GM18870 (cell line): ENCODE measurements around the gene TNRC6B.
"Not testable (repeated sequence)": the region's sequence is repeated elsewhere in the genome, so short reads cannot be mapped to it uniquely, and the experiment has no call there.

Source experiments
- ATAC-seq: cut with Tn5 transposase; IDR thresholded peaks from one replicate; pipeline ENCODE4 v1.9.1; 2021; ENCODE audit warnings: moderate library complexity; ENCODE audit not compliant: unreplicated experiment

Gene TNRC6B

DNA sequence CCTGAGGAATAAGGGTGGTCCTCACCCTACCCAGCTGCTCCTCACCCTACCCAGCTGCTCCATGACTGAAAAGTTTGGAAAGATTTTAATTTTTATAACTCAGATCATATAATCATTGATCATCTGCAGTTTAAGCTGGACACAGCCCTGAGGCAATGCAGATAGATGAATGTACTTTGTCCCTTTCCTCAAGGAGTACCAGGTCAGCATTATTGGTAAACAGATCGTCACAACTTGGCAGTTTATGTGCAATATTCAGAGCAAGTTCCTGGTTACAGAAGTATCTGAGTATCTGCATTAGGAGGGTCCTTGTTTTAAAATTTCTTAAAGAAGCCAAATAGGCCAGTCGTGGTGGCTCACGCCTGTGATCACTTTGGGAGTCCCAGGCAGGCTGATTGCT is 3.6 kb downstream of the TNRC6B start:
- no peak for ATAC-seq

DNA sequence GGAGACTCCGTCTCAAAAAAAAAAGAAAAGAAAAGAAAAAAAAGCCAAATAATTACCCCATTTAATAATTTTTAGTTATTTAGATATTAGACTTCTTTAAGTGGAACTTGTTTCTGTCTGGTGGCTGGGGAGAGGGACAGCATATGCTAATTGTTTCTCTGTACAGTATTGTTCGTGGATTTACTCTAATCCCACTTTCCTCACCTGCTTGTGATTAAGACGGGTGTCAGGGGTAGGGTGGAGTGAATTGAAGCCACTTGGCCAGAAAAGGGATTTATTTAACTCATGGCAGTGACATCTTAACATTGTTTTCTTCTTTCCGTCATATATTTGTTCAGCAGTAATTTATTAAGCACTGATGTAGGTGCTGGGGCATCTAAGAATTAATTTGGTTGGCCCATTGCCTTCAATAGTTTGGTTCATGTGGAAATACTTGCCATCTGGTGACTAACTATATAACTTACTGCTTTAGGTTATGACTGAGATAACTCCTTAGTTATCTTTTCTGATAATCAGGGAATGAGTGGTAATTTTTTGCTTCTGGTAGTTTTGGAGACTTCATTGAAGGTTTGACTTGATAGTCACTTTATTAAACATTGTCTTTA is 4.6 kb downstream of the TNRC6B start:
- ATAC-seq = no peak

GRCh38 chr22:40183029-40183581 is 5.4 kb downstream of the TNRC6B start:
- no peak for ATAC-seq

- ATAC-seq = not testable (repeated sequence)
These were observed 5.9 kb downstream of the TNRC6B start for GRCh38 chr22:40183603-40184002.

DNA sequence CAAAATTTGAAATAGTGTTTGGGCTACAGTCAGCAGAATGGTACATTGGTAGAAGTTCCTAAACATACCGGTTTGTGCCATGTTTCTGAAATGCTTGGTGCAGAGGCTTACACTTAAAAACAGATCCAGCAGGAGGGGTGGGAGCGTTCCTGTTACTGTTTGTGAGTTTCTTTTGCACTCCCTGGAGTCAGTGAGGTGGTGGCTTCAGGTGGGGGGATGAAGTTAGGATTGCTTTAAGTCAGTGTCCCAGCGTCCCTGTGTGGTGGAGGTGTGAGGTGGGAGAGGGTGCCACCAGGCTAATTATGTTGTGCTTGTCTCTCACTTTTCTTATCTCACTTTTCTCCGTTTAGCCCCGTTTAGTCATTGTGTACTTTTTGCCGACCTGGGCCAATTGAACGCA is 9.7 kb downstream of the TNRC6B start:
- ATAC-seq = no peak

DNA sequence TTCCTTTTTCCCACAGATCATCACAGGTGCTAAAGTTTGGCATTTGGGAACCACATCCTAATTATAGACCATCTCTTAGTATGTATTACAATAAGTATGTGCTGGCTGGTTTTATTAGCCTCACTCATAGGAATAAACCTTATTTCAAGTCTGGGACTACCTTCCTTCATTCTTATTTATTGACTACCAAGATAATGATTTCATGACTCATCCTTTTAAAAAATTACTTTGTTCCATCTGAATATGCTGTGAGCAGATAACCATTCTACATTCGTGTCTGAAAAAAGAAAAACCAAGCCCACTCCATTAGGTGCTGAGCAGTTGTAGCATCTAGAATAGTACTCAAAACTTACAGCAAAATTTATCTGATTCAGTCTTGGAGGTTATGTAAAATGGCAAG is 12.3 kb downstream of the TNRC6B start:
- ATAC-seq = no peak

DNA sequence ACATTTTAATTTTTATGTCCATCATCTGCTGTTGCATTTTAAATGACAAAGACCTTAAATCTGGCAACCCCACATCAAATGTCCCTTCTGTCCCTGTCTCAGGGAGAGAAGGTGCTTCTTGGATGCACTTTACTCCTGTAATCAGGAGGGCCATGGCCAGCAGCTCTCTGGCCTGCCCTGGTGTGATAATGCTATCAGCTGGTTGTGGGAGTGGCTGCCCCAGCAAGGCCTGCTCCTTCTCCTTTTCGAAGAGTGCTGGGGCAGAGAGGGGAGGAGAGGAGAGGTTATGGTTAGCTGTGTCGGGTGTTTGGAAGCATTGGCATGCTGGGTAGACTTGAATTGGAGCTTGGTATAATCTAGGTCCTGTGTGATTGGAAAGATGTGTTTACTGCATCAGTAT is 12.8 kb downstream of the TNRC6B start:
- ATAC-seq = no peak

DNA sequence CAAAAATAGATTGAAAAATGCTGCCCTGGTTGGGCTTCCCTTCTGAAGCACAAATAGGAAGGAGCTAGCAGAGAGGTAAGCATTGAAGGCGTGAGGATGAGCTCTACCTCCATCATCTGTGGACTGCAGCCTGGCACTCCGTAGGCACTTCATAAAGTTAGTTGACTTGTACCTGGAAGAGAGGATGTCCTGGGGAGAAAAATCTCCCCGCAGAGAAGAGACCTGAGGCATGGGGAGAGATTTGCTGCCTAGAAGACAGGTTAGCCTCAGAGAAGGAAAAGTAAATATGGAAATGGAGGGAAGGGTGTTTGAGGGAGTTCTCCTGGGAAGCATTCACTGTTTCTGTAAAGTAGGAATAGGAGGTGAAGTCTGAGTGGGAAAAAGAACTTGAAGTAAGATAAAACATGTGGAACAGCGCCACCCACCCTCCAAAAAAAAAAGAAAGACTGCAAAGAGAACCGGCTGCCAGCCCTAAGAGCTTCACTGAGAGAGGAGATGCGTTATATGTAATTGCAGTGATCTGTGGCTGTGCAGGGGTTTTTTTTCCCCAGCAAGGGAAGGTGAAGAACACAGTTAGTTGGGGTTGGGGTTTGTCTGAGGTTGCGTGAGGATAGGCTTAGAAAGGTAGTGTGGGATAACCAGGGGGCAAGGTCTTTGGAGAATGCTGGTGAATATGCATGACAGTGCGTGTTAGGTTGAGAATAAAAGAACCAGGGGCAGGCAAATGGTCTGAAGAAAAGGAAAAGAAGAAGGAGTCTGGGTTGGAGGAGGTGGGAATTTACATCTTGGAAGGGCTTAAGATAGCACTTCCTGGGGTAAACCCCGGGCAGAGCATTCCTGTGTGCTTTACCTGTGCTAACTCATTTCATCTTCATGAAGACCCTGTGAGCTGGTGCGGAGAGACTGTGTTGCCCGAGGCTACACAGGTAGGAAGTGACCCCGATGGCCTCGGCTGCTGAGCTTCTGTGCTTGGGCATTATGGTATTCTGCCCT is 16.0 kb downstream of the TNRC6B start:
- ATAC-seq = no peak

DNA sequence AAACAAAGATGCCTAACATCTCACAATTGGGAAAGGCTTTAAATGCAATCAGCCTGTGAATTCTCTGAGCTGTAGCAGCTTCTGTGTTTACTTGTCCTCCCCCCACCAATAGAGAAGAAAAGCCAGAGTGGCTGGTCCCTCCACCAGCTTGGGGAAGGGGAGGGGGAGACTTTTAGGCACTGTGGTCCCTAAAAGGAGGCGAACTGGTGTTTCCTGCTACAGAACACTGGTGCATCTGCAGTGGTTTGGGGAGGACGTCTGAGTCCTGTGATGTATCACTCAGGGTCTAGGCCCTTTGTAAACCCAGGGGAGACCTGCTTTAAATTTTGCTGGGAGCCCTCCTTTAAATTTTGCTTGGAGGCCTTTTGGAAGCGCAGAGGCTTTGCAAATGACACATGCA is 16.9 kb downstream of the TNRC6B start:
- ATAC-seq = no peak

GRCh38 chr22:40196628-40197360 is 19.1 kb downstream of the TNRC6B start:
- ATAC-seq = no peak

DNA sequence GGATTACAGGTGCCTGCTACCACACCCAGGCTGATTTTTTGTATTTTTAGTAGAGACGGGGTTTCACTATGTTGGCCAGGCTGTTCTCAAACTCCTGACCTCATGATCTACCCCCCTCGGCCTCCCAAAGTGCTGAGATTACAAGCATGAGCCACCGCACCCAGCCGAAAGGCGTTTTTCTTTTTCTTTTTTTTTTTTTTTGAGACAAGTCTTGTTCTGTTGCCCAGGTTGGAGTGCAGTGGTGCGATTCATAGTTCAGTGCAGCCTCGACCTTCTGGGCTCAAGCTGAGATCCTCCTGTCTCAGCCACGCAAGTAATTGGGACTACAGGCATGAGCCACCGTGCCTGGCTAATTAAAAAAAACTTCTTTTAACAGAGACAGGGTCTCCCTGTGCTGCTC is 19.7 kb downstream of the TNRC6B start:
- ATAC-seq = not testable (repeated sequence)

GRCh38 chr22:40198733-40199132 is 21.0 kb downstream of the TNRC6B start:
- no peak for ATAC-seq

DNA sequence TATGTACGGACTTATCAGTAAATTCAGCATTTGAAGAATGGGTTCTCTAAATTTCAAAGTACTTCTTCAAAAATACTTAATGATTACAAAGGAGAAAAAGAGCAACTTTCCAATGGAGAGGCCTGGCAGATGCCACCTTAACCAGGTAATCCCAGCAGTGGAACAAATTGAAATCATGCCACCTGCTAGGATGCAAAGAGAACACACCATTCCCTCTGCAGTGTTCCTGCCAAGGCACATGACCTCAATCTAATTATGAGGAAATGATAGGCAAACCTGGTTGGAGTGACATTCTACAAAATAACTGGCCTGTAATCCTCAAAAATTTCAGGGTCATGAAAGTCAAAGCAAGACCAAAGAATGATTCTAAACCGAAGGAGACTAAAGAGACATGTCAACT is 21.5 kb downstream of the TNRC6B start:
- ATAC-seq = no peak

DNA sequence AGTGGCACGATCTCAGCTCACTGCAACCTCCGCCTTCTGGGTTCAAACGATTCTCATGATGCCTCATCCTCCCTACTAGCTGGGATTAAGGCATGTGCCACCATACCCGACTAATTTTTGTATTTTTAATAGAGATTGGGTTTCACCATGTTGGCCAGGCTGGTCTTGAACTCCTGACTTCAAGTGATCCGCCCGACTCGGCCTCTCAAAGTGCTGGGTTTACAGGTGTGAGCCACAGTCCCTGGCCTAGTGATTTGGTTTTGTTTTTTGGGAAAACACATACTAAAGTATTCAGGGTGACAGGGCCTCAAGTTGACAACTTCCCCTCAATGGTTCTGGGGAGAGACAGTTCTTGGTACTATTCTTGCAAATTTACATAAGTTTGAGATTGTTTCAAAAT is 22.1 kb downstream of the TNRC6B start:
- no peak for ATAC-seq

DNA sequence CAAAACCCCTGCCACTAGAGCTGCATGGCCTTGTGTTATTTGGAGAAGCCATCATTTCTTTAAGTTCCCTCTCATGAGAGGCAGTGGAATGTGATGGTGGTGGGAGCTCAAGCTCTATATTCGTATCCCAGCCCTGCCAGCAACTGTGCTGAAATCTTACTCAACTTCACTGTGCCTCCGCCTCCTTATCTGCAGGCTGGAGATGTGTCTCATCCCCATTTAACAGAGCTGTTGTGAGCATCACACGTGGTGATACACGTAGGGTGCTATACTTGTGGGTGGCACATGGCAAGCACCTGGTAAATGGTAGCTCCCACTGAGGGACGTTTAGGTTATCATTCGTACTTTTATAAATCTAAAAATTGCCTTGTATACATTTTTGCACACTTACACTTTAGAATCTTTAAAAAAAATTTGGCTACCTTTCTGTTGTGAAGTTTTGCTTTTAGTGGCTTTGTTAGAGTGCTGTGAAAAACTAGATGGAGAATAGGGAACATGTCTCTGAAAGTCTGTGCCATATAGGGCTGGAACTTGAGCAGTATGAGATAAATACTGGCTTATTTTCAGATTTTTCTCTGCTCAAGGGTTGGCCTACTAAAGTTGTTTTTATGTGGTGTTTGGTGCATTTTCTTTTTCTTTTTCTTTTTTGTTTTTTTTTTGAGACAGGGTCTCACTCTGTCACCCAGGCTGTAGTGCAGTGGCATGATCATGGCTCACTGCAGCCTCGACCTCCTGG is 23.2 kb downstream of the TNRC6B start:
- ATAC-seq = no peak

DNA sequence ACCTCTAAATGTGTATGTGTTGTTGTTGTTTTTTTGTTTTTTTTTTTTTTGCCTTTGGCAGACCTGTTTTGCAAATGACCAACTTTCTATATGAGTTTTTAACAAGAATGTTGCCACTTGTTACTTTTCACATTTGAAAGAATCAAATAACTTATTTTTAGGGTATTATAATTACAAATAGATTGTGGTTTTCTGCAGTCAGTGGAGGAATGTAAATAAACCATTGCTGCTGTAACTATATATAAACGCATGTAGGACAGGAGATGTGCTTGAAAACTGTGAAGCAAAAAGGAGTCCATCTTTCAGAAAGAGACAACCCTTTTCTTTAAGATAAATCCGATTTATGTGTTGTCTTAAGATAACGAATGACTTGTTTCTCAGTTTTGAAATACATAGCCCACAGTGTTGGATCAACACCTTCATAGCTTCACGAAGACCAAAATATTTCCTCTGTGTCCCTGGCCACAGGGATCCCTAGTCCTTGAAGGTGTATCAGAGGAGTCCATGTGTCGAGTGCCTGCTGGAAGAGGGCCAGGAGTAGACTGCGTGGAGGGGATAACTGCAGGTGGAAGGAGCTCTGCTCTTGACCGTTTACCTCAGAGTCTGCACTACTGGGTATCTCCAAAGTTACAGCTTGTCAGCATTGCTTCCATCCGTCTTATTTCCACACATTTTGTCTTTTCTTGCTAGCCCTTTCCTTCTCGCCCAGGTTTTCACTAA is 24.7 kb downstream of the TNRC6B start:
- ATAC-seq = no peak

GRCh38 chr22:40203572-40203971 is 25.8 kb downstream of the TNRC6B start:
- no peak for ATAC-seq

DNA sequence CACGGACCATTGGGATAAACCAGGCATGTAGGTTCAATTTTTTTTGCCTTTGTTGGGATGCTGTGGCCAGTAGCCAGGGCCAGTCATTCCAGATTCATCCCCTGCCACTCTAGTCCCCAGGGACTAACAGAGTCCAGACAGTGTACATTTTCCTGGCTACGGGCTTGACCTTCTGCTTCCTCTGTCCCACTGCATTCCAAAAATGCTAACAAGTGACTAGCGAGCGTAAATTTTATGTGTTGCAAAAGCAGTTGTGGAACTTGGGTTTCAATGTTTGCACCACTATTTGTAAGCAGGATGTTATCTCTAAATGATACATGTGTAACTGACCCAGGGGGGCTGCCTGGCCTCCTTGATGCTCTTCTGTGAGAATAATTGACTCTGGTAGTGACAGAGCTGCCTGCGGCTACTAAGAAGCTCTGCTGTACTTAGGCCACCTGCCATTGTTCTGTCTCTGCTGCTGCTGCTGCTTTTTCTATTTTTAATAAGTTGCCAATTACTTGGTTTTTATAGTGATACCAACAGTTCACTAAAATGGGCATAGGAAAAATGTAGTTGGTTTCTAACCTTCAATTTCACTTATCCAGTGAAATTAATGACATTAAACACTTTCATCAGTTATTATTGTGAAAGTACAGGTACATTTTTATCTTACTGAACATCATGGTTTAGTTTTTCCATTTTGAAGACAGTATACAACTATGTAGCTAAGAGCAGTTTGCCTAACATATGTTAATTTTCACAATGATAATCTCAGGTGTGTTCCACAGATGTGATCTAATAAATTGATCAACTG is 26.8 kb downstream of the TNRC6B start:
- ATAC-seq = no peak

DNA sequence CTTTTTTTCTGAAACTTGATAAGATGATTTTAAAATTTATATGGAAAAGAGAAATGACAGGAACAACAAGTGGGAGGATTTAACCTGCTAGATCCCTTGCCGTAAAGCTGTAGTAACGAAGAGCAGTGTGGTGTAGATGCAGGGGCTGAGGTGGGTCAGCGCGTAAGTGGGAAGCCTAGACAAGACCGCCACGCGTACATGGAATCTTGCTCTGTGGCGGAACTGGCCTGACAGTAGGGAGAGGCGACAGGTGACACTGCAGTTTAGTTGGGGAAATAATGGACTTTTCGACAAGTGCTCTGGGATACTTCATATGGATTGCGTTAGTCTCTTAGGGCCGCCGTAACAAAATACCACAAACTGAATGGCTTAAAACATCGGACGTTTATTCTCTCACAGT is 28.8 kb downstream of the TNRC6B start:
- no peak for ATAC-seq
